HG02852 (cell line): ENCODE data around the gene ZNF444.

Experiments used
- ATAC-seq: cut with Tn5 transposase; IDR thresholded peaks from one replicate; pipeline ENCODE4 v1.9.1; 2021; ENCODE audit warnings: mild to moderate bottlenecking, moderate library complexity; ENCODE audit not compliant: unreplicated experiment

The ZNF444 gene

DNA sequence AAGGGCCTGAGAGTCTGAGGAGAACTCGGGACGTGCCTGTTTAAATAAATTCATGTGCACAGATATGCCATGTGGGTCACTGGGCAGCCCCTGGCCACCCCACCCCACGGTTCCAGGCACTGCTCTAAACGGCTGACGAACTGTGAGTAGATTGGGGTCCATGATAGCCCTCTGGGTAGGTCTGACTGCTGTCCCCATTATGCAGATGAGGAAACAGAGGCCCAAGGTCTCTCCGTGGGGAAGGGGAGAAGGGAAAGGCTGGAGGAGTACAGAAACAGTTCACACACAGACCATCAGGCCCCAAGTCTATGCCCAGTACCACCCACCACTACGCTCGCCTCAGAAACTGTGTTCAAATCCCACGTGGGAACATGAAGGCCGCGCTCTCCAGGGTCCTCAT, 34.1 kb upstream of the ZNF444 start:
- ATAC-seq = no peak

DNA sequence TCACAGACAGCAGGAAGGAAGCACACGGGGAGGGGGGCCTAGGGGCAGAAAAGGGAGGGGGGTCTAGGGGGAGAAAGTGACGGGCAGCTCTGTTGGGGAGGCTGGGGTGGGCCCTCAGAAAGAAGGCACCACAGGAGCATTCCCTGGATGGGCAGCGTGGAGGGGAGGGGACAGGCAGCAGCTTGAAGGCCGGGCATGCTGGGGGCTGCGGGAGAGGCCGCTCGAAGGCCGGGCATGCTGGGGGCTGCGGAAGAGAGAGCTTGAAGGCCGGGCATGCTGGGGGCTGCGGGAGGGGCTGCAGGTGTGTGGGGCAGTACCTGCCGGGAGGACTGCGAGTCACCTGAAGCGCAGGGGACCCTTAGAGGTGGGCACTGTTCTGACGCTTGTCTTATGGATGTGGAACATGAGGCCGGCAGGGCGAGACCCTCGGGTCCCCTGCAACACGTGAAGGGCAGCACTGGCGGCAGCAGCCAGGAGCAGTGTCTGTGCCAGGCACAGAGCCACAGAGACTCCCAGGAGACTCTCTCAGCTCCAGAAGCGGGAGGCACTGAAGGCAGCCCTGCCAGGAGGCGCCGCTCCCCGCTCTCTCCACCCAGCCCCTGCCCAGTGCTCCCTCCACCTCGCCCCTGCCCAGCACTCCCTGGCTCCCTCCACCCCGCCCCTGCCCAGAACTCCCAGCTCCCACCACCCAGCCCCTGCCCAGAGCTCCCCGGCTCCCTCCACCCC, 33.3 kb upstream of the ZNF444 start:
- ATAC-seq = no peak

DNA sequence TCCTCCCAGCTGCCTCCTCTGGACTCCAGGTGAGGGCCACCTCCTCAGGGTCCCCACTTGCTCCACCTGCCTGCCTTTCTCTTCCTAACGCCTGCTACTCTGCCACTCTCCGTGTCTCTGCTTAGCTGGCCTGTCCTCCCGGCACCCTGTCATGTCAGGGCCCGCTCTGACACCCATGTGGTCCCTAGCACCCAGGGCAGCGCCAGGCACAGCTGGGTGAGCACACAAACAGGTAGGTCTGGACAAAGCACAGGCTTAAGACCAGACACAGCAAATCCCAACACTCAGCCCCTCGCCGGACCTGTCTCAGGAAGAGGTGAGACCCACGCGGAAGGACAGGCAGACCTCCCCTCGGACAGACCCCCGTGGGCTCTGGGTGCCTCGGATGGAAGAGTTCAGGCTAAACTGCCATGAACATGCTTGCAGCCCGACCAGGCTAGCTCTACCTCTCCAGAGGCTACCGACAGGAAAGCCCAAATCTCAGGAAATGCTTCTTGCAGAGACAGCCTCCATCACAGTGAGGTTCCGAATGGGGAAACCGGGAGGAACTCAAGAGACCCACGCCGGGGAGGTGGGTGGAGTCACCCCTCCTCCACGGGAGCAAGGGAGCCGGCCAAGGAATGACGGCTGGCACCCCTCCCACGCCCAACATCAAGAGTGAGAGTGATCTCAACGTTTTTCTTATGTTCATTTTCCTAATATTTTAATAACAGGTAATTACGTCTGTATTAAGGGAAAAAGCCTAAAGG, 32.5 kb upstream of the ZNF444 start:
- ATAC-seq = no peak

DNA sequence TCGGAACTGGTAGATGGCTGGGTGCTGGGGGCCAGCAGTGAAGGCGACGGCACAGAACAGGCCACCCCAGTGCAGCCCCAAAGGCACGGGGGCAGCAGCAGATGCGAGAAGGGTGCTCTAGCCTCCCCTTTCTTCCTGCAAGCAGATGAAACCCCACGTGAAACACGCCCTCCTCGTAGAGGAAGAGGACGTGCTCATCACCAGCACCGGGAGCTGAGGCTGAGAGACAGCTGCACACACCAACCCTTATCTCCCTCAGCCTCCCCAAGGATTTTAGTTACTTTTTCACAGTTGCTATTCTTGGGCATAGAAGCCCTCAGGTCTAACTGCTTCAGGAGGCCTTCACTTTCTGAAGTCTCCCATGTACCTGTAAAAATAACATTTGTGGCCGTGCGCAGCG, 31.9 kb upstream of the ZNF444 start:
- no peak for ATAC-seq

DNA sequence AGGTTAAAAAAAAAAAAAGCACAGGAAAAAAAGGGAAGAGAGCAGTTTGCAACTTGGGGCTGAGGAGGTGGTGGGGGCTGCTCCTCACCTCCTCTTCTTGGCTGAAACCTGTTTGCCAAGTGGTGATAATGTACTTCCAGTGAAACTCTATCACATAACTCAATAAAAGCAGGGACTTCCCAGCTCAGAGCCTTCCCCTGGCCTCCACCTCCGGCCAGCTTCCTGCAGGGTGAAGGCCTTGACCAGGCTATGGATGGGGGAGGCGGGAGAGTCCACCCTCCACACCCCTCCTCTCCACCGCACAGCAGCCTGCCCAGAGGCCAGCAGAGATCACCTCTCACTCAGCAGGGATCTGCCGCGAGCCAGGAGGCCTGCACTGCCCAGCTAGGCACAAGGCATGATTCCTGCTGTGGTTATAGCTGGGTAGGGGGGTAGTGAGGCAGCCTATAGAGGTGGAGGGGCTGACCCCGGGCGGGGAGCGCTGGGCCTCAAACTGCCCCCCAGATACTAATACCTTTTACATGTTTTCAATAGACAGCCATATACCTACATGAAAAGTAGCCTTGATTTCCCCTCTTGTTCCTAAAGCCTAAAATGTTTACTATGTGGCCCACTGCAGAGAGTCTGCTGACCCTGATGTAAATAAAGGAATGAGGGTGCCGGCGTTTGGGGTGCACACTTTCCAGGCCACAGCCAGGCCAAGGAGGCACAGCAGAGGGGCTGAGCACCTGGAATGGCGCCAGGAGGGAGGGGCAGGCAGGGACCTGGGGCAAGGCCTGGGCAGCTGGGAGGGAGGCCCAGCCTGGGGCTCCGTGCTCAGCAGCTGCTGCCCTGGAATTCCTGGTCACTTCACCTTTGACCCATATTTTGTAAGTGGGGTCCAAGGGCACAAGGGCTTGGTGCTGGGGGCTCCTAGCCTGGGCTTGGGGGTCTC, 30.3 kb upstream of the ZNF444 start:
- no peak for ATAC-seq

DNA sequence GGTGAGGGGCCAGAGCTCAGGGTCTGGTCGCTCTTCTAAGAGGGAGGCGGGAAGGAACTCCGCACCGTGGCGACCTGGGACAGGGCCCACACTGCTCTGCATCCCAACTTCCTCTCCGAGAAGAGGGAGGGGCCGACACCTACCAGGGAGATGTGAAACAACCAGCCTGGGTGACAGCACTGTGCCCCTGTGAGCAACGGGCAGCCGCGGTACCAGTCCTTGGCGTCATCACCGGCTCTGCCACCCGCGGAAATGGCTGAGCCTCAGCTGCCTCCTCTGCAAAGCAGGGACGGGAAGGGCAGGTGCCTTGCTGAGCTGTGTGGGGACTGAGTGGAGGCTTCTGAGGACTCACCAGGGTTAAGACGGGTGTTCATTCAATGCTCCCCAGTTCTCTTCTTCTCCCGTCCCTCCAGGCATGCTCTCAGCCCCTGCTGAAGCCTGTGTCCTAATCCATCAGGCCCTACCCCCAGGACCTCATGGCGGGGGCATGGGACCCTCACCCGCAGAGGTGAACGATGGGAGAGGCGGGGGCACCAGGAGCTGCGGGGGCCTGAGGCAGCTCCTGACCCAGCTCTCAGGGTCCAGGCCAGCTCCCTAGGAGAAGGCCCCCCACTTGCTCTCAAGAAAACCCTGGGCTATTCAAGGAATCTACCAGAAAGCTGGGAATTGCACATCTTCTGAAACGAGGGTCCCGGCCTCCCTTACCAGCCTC, 29.3 kb upstream of the ZNF444 start:
- ATAC-seq = peak; percentile 73

DNA sequence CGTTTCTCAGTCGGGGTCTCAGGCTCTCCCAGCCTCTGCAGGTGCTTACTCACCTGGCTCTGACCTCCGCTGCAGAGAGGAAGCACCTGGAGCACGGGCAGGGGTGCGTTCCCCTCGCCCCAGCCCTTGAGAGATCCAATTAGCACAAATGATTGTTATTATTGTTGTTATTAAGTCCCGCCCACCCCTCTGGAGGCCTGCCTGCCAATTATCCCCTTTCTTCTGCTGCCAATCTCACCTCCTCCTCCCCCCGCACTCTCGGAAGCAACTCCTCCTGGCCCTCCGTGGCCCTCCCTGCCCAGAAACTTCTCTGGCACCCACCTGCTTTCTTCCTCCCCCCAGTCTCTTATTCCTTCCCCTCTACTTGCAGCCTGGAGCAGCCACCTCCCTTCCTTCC, 28.8 kb upstream of the ZNF444 start:
- ATAC-seq = no peak

DNA sequence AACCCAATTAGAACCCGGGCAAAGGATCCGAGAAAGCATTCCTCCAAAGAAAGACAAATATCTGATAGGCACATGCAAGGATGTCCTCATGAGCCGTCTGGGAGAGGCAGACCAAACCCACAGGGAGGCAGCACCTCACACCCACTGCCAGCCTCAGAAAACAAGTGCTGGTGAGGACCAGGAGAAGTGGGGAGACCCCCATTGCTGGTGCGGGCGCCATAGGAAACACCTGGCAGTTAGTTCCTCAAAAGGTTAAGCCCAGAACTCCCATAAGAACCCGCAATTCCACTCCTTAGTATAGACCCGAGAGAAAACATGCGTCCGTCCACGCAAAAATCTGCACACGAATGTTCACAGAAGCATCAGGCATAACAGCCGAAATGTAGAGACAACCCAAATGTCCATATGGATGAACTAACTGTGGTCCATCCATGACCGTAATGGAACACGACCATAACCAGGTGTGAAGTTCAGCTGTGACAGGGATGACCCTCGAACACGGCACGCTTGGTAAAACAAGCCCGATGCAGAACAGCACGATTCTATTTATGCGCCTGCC, 27.9 kb upstream of the ZNF444 start:
- ATAC-seq = no peak

DNA sequence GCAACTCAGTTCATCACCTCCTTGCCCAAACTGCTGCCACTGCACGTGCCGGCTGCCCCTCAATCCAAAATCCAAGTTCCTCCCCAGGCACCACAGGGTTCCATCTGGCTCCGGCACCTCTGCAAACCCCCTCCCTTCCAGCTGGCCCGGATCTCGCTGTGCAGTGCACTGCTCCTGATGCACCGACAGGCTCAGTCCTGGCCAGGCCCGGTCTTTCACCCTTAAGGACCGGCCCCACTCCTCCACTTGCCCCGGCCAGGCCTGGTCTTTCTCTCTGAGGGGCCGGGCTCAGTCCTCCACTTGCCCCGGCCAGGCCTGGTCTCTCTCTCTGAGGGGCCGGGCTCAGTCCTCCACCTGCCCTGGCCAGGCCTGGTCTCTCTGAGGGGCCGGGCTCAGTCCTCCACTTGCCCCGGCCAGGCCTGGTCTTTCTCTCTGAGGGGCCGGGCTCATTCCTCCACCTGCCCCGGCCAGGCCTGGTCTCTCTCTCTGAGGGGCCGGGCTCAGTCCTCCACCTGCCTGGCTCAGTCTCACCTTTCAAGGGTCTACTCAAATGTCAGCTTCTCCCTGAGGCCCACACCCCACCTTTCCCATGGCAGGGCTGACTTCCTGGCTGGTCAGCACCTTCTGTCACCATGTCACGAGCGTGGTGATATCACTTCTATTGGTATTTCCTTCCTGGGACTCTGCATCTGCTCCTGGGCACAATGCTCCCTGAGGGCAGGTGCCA, 26.9 kb upstream of the ZNF444 start:
- no peak for ATAC-seq

DNA sequence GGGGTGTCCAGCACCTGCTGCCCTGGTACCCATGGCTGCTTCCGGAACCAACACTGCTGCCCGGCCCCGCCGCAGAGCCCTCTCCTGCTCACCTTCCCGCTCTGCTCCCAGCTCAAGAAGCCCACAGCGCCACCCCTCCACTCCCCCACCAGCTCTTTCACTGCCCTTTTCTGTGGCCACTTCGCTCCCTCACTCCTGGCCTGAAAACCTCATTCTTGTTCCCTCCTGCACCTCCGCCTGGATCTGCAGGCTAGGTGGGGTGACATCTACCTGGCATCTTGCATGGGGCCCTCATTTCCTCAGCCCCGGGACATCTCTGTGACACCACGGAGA, 26.3 kb upstream of the ZNF444 start:
- ATAC-seq = no peak

DNA sequence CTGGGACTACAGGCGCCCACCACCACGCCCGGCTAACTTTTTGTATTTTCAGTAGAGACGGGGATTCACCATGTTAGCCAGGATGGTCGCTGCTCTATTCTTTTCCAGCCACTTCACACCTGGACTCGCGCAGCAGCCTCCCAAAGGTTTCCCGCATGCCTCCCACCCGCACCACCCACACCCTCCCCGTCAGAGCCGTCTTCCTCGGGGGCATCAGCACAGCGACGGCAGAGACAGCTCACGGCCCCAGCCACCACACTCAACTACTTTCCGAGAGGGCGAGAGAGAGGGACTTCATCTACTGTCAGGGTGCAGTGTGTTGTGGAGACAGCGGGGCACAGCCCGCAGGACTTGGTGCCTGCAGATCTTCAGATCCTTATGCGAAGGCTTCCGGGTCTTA, 25.6 kb upstream of the ZNF444 start:
- ATAC-seq = no peak

DNA sequence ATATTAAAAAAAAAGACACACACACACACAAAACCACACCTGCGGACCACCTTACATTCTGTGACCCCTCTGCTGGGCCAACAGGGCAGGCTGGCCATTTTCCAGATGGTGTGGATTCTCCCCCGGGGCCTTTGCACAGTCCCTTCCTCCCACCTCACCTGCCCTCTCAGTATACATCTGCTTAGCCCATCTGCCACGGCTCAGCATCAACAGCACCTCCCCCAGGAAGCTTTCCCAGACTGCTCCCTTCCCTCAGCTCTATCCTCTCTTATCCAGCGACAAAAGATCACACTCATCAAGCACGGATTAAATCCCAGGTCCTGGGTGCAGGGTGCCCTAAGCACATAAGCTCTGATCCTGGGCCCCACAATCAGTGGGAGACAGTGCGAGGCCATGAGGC, 24.5 kb upstream of the ZNF444 start:
- no peak for ATAC-seq

DNA sequence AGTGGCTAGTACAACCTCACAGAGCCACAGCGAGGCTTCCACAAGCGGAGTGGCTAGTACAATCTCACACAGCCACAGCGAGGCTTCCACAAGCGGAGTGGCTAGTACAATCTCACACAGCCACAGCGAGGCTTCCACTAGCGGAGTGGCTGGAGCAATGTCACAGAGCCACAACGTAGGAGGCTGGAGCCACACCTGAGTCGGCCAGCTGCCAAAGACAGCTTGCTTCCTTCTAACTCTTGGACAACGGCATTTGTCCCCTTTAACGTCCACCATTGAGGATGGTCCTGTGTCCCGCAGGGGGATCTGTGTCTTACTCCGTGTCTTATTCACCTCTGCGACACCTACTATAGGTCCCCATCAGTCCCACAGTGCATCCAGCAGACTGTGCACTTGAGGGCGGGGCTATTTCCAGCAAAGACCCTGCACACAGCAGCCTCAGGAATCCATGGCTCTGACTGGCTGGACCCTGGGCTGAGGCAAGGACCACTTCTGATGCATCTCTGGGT, 23.7 kb upstream of the ZNF444 start:
- no peak for ATAC-seq

DNA sequence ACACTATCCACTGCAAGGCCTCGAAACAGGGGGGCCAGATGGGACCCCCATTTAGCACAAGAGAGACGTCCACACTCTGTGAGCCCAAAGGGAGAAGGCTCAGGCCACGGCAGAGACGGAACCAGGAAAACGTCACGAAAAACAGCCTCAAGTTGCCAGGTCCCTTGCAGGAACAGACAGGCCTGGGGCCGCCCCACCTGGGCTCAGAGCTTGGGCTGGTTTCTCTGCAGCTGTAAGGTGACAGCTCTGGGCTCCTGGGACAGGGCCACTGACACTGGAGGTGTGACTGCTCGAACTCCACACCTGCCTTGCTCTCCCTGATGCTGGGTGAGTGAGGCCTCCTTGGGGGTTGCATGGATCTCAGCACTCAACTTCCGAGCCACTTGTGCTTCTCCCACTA, 23.2 kb upstream of the ZNF444 start:
- ATAC-seq = no peak

DNA sequence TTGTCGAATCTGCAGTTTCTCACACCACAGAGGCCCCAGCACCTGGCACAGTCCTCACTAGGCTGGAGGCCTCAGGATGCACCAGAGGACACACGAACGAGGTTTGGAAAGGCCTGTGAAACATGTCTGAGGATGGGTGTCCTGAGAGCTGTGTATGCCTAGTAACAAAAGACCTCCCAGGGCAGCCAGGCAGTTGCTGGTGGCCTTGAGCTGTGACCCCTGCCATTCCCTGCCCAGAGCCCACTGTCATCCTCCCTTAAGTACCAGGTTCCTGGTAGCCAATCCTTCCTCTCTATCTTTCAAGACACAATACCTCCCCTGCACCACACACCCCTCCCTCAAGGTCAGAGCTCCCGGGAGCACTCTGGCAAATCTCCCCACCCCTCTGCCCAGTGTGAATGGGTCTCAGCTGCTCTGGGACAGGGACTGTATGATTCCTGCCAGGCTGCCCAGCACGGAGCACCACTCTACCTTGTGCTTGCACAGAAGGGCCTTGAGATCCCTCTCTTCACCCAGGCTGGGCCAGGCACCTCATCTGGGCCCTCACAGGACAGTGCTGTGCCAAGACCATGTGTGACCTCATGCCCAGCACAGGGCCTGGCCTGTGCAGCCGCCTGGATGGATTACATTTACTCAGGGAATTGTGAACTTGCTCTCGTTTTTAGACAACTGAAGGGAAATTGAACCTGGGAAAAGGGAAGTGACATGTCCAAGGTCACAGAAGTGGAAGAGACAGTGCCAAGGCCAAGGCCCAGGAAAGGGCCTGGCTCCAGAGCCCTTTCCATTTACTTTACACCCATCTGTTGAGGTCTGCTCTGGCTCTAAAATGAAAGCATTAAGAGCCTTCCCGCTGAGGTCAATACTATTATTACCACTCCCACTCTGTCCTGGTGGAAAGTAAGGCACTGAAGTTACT, 22.2 kb upstream of the ZNF444 start:
- ATAC-seq = no peak

DNA sequence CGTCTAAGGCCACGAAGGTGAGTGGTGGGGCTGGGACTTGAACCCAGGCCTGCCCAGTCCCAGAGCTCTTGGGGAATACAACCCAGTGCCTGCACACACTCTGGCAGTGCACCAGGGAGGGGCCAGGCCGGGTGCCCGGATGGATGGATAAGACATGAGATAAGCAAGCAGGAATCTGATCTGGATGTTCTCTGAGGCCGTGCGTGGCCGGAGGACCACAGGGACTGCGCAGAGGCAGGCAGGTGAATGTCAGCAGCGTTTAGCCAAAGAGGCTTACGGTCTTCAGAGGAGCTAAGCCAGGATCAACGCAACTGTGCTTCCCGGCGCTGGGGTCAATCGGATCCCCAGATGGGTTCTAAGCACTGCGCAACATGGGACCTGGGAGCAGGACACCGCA, 21.5 kb upstream of the ZNF444 start:
- no peak for ATAC-seq

DNA sequence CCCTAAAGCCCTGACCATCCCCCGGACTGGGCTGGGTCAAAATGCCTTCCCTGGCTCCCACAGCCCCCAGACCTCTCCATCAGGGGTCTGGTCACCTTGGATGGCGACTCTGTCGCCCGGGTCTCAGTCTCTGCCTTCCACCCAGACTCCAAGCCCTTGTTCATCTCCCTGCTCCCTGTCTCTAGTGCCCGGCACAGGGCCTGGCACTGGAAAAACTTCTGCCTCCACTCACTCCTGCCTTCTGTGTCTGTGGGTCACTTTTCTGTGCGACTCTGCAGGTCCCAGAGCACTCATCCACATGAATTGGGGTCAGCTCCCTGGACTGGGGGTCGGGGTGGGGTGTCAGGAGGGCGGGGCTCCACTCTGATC, 21.1 kb upstream of the ZNF444 start:
- no peak for ATAC-seq

DNA sequence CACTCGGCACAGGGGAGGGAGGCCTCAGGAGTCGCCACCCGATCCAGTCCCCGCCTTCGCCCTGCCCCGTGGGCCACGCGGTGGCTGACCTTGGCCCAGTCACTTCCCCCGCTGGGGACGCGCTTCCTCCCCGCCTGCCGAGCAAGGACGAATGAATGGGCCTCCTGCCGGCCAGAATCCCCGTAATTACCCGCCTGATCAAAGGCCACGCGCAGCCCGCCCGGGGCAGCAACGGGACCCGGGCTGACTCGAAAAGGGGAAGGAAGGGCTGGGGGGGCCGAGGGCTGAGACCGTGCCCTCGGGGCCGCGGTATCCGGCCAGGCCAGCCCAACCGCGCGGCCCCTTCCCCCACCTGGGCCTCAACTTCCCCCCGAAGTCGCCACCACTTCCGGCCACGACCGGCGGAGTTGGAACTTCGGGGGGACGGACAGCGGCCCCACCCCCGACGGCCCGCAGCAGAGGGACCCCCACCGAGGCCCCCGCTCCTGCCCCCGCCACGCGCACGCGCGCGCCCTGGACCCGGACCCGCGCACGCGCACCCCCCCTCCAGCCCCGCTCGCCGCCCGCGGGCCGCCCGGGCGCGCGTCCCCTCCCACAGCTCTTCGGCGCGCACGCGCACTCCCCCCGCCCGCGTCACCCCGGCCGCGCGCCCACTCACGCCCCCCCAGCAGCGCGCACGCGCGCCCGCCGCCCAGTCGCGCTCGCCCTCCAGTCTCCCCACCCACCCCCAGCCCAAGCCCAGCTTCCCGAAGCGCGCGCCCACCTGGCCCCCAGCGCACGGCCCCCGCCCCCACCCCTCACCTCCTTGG, 20.5 kb upstream of the ZNF444 start:
- ATAC-seq = peak; percentile 28
